HEK293 (cell line): Measurements from ENCODE around the gene PRKAR2B.

ENCODE experiments used
- CTCF ChIA-PET: fragments of 350-600 bp; formaldehyde crosslinking; extraction: SDS; loops from one replicate; lab custom pipeline; 2021; ENCODE audit warnings: antibody characterized with exemption; lab: Yijun Ruan, JAX
- POLR2A ChIA-PET: fragments of 300-600 bp; formaldehyde crosslinking; extraction: SDS; loops from one replicate; lab custom pipeline; 2020; ENCODE audit warnings: antibody characterized with exemption, inconsistent platforms; lab: Yijun Ruan, JAX
- H3K27ac ChIP-seq: fragments of 200-500 bp; sonication (Bioruptor generic); 2 replicates; pipeline ENCODE4 v1.5.1; 2014; ENCODE audit warnings: low read depth, low read length, control low read depth, inconsistent platforms; ENCODE audit errors: extremely low read depth
- H3K36me3 ChIP-seq, 2 experiments: fragments of 200-500 bp in 1 of 2; sonication (Bioruptor generic) in 1 of 2; 1 replicate in 1 of 2; 2 replicates in 1 of 2; pipeline ENCODE4 v1.5.1; 2014 to 2017; ENCODE audit warnings: inconsistent platforms in 2 of 2, low read length in 2 of 2; ENCODE audit not compliant: control insufficient read depth in 2 of 2, insufficient read depth in 1 of 2
- H3K4me1 ChIP-seq: fragments of 200-500 bp; sonication (Bioruptor generic); 2 replicates; pipeline ENCODE4 v1.5.1; 2014; ENCODE audit warnings: mild to moderate bottlenecking, low read length, inconsistent platforms; ENCODE audit not compliant: control insufficient read depth, insufficient read depth
- H3K4me3 ChIP-seq: 2 replicates; pipeline ENCODE4 v1.5.1; 2011; ENCODE audit warnings: low read depth, mild to moderate bottlenecking, control low read depth, low read length, moderate library complexity
- H3K9me3 ChIP-seq: fragments of 200-500 bp; sonication (Bioruptor generic); 2 replicates; pipeline ENCODE4 v1.5.1; 2014; ENCODE audit warnings: low read depth, low read length, inconsistent platforms; ENCODE audit not compliant: control insufficient read depth, insufficient read depth
- KLF7 ChIP-seq: fragments of 450-650 bp; formaldehyde crosslinking; IDR thresholded peaks from 2 replicates; pipeline ENCODE4 v1.5.1; 2016; ENCODE audit warnings: missing biosample characterization, missing genetic modification characterization, borderline replicate concordance
- MEIS1 ChIP-seq: sonication (generic); formaldehyde crosslinking; IDR thresholded peaks from 2 replicates; pipeline ENCODE4 v1.8.1; 2022; ENCODE audit warnings: missing genetic modification reagents, mild to moderate bottlenecking, borderline replicate concordance
- OVOL3 ChIP-seq: fragments of 450-650 bp; formaldehyde crosslinking; IDR thresholded peaks from 2 replicates; pipeline ENCODE4 v1.5.1; 2016; ENCODE audit warnings: missing biosample characterization, missing genetic modification characterization
- SP2 ChIP-seq: fragments of 450-650 bp; formaldehyde crosslinking; IDR thresholded peaks from 2 replicates; pipeline ENCODE4 v1.5.1; 2016; ENCODE audit warnings: missing biosample characterization, missing genetic modification characterization
- ZNF112 ChIP-seq: fragments of 450-650 bp; formaldehyde crosslinking; IDR thresholded peaks from 2 replicates; pipeline ENCODE4 v1.5.0; 2017; ENCODE audit warnings: missing biosample characterization, missing genetic modification characterization
- ZNF16 ChIP-seq: fragments of 450-650 bp; formaldehyde crosslinking; IDR thresholded peaks from 2 replicates; pipeline ENCODE4 v1.5.1; 2016; ENCODE audit warnings: low read depth, missing biosample characterization, missing genetic modification characterization
- ZNF19 ChIP-seq: fragments of 450-650 bp; formaldehyde crosslinking; IDR thresholded peaks from 2 replicates; pipeline ENCODE4; 2016; ENCODE audit warnings: missing biosample characterization, missing genetic modification characterization, low read depth
- ZNF23 ChIP-seq: fragments of 450-650 bp; formaldehyde crosslinking; IDR thresholded peaks from 2 replicates; pipeline ENCODE4 v1.5.1; 2016; ENCODE audit warnings: missing biosample characterization, missing genetic modification characterization, borderline replicate concordance
- ZNF350 ChIP-seq: fragments of 450-650 bp; formaldehyde crosslinking; IDR thresholded peaks from 2 replicates; pipeline ENCODE4 v1.5.0; 2017; ENCODE audit warnings: missing biosample characterization, mild to moderate bottlenecking, missing genetic modification characterization
- ZNF366 ChIP-seq: fragments of 450-650 bp; formaldehyde crosslinking; conservative IDR thresholded peaks from 2 replicates; pipeline ENCODE4 v1.5.1; 2016; ENCODE audit warnings: missing biosample characterization, missing genetic modification characterization
- ZNF426 ChIP-seq: fragments of 450-650 bp; formaldehyde crosslinking; IDR thresholded peaks from 2 replicates; pipeline ENCODE4 v1.5.1; 2017; ENCODE audit warnings: missing biosample characterization, missing genetic modification characterization, mild to moderate bottlenecking, inconsistent platforms, moderate library complexity
- ZNF521 ChIP-seq: fragments of 450-650 bp; formaldehyde crosslinking; IDR thresholded peaks from 2 replicates; pipeline ENCODE4 v1.5.1; 2017; ENCODE audit warnings: missing biosample characterization, mild to moderate bottlenecking, missing genetic modification characterization
- ZNF548 ChIP-seq: fragments of 450-650 bp; formaldehyde crosslinking; IDR thresholded peaks from 2 replicates; pipeline ENCODE4 v1.5.1; 2016; ENCODE audit warnings: missing biosample characterization, missing genetic modification characterization
- ZNF561 ChIP-seq: fragments of 450-650 bp; IDR thresholded peaks from 2 replicates; pipeline ENCODE4 v1.5.1; 2018; ENCODE audit warnings: missing biosample characterization, missing genetic modification characterization, borderline replicate concordance
- ZNF621 ChIP-seq: fragments of 450-650 bp; formaldehyde crosslinking; IDR thresholded peaks from 2 replicates; pipeline ENCODE4 v1.5.1; 2017; ENCODE audit warnings: missing biosample characterization, missing genetic modification characterization
- ZNF624 ChIP-seq: fragments of 450-650 bp; formaldehyde crosslinking; IDR thresholded peaks from 2 replicates; pipeline ENCODE4 v1.5.1; 2017; ENCODE audit warnings: missing biosample characterization, missing genetic modification characterization
- ZNF660 ChIP-seq: fragments of 450-650 bp; IDR thresholded peaks from 2 replicates; pipeline ENCODE4 v1.5.1; 2018; ENCODE audit warnings: missing biosample characterization, mild to moderate bottlenecking, missing genetic modification characterization
- ZNF776 ChIP-seq: fragments of 450-650 bp; formaldehyde crosslinking; IDR thresholded peaks from 2 replicates; pipeline ENCODE4 v1.5.0; 2017; ENCODE audit warnings: missing biosample characterization, missing genetic modification characterization, borderline replicate concordance
- ZSCAN23 ChIP-seq: fragments of 450-650 bp; formaldehyde crosslinking; IDR thresholded peaks from 2 replicates; pipeline ENCODE4 v1.5.1; 2016; ENCODE audit warnings: missing biosample characterization, missing genetic modification characterization
- TF ChIP-seq, protein P1 (sequence below): fragments of 450-650 bp; formaldehyde crosslinking; IDR thresholded peaks from 2 replicates; pipeline ENCODE4 v1.5.1; 2017; ENCODE audit warnings: missing biosample characterization, missing genetic modification characterization
- TF ChIP-seq, protein P2 (sequence below): fragments of 450-650 bp; formaldehyde crosslinking; IDR thresholded peaks from 2 replicates; pipeline ENCODE4 v1.5.1; 2016; ENCODE audit warnings: missing biosample characterization, missing genetic modification characterization
- TF ChIP-seq, protein P3 (sequence below): sonication (generic); formaldehyde crosslinking; IDR thresholded peaks from 2 replicates; pipeline ENCODE4 v1.8.1; 2022; ENCODE audit warnings: mild to moderate bottlenecking, moderate library complexity, missing genetic modification reagents
- TF ChIP-seq, protein P4 (sequence below): fragments of 450-650 bp; formaldehyde crosslinking; IDR thresholded peaks from 2 replicates; pipeline ENCODE4 v1.5.1; 2017; ENCODE audit warnings: missing biosample characterization, missing genetic modification characterization
- TF ChIP-seq, protein P5 (sequence below): fragments of 450-650 bp; formaldehyde crosslinking; IDR thresholded peaks from 2 replicates; pipeline ENCODE4 v1.5.1; 2017; ENCODE audit warnings: missing biosample characterization, missing genetic modification characterization
- TF ChIP-seq, protein P6 (sequence below): fragments of 450-650 bp; formaldehyde crosslinking; IDR thresholded peaks from 2 replicates; pipeline ENCODE4 v1.5.1; 2016; ENCODE audit warnings: missing biosample characterization, missing genetic modification characterization
- TF ChIP-seq, protein P7 (sequence below): fragments of 450-650 bp; formaldehyde crosslinking; IDR thresholded peaks from 2 replicates; pipeline ENCODE4 v1.5.1; 2016; ENCODE audit warnings: missing biosample characterization, missing genetic modification characterization, low read depth

Gene PRKAR2B

DNA sequence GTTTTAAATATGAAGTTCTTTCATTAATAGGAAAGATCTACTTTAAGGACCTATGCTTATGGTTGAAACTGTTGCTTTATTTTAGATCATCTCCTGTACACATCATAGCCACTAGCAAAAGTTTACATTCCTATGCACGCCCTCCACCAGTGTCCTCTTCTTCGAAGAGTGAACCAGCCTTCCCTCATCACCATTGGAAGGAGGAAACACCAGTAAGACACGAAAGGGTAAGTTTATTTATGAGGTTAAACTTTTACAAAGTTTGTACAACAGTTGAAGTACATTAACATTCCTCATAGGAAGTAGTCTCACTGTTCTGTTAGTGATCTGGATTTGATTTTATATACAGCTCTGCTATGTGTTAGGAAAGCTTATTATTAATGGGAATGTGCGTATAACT is 141.2 kb downstream of the PRKAR2B start:
- Histone ChIP-seq H3K27ac (no peak overlapping the region), H3K9me3 (no peaks in the 10 kb centered on the region), H3K4me1 (0 out of 2 replicates have a peak, but pooled peaks cover 2% of the 10 kb centered on the region), H3K36me3 (peaks cover 16 to 48% of the 10 kb centered on the region in 2 experiments), H3K4me3 (no peak overlapping the region)
- ChIA-PET CTCF (no interaction called here), POLR2A (no interaction called here)
- no peak for TF ChIP-seq ZNF548 (tag by site-specific recombination)
- TF ChIP-seq MEIS1 (CRISPR knock-in tag) = no peak
- TF ChIP-seq ZNF112 (tag by site-specific recombination) = no peak
- TF ChIP-seq ZNF776 (tag by site-specific recombination) = no peak
- TF ChIP-seq, protein P1, sequence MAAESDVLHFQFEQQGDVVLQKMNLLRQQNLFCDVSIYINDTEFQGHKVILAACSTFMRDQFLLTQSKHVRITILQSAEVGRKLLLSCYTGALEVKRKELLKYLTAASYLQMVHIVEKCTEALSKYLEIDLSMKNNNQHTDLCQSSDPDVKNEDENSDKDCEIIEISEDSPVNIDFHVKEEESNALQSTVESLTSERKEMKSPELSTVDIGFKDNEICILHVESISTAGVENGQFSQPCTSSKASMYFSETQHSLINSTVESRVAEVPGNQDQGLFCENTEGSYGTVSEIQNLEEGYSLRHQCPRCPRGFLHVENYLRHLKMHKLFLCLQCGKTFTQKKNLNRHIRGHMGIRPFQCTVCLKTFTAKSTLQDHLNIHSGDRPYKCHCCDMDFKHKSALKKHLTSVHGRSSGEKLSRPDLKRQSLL (tag by site-specific recombination) = no peak
- TF ChIP-seq SP2 (tag by site-specific recombination) = no peak
- no peak for TF ChIP-seq ZNF561 (tag by site-specific recombination)
- no peak for TF ChIP-seq OVOL3 (tag by site-specific recombination)
- TF ChIP-seq ZNF16 (tag by site-specific recombination) = no peak
- TF ChIP-seq ZNF621 (tag by site-specific recombination) = no peak
- TF ChIP-seq, protein P2, sequence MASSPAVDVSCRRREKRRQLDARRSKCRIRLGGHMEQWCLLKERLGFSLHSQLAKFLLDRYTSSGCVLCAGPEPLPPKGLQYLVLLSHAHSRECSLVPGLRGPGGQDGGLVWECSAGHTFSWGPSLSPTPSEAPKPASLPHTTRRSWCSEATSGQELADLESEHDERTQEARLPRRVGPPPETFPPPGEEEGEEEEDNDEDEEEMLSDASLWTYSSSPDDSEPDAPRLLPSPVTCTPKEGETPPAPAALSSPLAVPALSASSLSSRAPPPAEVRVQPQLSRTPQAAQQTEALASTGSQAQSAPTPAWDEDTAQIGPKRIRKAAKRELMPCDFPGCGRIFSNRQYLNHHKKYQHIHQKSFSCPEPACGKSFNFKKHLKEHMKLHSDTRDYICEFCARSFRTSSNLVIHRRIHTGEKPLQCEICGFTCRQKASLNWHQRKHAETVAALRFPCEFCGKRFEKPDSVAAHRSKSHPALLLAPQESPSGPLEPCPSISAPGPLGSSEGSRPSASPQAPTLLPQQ = no peak
- no peak for TF ChIP-seq ZSCAN23 (tag by site-specific recombination)
- TF ChIP-seq, protein P3, sequence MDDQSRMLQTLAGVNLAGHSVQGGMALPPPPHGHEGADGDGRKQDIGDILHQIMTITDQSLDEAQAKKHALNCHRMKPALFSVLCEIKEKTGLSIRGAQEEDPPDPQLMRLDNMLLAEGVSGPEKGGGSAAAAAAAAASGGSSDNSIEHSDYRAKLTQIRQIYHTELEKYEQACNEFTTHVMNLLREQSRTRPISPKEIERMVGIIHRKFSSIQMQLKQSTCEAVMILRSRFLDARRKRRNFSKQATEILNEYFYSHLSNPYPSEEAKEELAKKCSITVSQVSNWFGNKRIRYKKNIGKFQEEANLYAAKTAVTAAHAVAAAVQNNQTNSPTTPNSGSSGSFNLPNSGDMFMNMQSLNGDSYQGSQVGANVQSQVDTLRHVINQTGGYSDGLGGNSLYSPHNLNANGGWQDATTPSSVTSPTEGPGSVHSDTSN = no peak
- TF ChIP-seq, protein P4, sequence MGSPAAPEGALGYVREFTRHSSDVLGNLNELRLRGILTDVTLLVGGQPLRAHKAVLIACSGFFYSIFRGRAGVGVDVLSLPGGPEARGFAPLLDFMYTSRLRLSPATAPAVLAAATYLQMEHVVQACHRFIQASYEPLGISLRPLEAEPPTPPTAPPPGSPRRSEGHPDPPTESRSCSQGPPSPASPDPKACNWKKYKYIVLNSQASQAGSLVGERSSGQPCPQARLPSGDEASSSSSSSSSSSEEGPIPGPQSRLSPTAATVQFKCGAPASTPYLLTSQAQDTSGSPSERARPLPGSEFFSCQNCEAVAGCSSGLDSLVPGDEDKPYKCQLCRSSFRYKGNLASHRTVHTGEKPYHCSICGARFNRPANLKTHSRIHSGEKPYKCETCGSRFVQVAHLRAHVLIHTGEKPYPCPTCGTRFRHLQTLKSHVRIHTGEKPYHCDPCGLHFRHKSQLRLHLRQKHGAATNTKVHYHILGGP = no peak
- no peak for TF ChIP-seq ZNF350 (tag by site-specific recombination)
- TF ChIP-seq ZNF426 = no peak
- TF ChIP-seq ZNF23 = no peak
- TF ChIP-seq, protein P5, sequence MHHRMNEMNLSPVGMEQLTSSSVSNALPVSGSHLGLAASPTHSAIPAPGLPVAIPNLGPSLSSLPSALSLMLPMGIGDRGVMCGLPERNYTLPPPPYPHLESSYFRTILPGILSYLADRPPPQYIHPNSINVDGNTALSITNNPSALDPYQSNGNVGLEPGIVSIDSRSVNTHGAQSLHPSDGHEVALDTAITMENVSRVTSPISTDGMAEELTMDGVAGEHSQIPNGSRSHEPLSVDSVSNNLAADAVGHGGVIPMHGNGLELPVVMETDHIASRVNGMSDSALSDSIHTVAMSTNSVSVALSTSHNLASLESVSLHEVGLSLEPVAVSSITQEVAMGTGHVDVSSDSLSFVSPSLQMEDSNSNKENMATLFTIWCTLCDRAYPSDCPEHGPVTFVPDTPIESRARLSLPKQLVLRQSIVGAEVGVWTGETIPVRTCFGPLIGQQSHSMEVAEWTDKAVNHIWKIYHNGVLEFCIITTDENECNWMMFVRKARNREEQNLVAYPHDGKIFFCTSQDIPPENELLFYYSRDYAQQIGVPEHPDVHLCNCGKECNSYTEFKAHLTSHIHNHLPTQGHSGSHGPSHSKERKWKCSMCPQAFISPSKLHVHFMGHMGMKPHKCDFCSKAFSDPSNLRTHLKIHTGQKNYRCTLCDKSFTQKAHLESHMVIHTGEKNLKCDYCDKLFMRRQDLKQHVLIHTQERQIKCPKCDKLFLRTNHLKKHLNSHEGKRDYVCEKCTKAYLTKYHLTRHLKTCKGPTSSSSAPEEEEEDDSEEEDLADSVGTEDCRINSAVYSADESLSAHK (tag by site-specific recombination) = no peak

DNA sequence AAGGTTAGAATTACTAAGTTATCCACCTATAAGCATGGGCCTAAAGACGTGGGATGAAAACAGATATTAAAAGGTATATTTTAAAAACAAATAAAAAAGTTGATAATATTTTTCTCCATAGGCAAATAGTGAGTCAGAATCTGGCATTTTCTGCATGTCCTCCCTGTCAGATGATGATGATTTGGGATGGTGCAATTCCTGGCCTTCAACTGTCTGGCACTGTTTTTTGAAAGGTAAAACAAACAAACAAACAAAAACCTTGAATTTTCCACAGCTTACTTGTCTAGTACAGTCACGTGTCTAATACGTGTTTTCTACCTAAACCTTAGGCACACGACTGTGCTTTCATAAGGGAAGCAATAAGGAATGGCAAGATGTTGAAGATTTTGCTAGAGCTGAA is 141.7 kb downstream of the PRKAR2B start:
- ChIA-PET CTCF (no interaction called here), POLR2A (no interaction called here)
- no peaks in the 10 kb centered on the region for H3K4me1 ChIP-seq
- H3K9me3 ChIP-seq = no peaks in the 10 kb centered on the region
- H3K27ac ChIP-seq = no peak overlapping the region
- H3K4me3 ChIP-seq = no peak overlapping the region
- H3K36me3 ChIP-seq = peaks cover 16 to 51% of the 10 kb centered on the region in 2 experiments
- TF ChIP-seq KLF7 (tag by site-specific recombination) (no peak), ZNF366 (no peak), ZNF19 (tag by site-specific recombination) (no peak), ZNF426 (no peak), ZNF660 (no peak), ZNF624 (tag by site-specific recombination) (no peak), ZNF521 (tag by site-specific recombination) (no peak)
- TF ChIP-seq, protein P6, sequence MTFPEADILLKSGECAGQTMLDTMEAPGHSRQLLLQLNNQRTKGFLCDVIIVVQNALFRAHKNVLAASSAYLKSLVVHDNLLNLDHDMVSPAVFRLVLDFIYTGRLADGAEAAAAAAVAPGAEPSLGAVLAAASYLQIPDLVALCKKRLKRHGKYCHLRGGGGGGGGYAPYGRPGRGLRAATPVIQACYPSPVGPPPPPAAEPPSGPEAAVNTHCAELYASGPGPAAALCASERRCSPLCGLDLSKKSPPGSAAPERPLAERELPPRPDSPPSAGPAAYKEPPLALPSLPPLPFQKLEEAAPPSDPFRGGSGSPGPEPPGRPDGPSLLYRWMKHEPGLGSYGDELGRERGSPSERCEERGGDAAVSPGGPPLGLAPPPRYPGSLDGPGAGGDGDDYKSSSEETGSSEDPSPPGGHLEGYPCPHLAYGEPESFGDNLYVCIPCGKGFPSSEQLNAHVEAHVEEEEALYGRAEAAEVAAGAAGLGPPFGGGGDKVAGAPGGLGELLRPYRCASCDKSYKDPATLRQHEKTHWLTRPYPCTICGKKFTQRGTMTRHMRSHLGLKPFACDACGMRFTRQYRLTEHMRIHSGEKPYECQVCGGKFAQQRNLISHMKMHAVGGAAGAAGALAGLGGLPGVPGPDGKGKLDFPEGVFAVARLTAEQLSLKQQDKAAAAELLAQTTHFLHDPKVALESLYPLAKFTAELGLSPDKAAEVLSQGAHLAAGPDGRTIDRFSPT (tag by site-specific recombination) = no peak
- TF ChIP-seq, protein P7, sequence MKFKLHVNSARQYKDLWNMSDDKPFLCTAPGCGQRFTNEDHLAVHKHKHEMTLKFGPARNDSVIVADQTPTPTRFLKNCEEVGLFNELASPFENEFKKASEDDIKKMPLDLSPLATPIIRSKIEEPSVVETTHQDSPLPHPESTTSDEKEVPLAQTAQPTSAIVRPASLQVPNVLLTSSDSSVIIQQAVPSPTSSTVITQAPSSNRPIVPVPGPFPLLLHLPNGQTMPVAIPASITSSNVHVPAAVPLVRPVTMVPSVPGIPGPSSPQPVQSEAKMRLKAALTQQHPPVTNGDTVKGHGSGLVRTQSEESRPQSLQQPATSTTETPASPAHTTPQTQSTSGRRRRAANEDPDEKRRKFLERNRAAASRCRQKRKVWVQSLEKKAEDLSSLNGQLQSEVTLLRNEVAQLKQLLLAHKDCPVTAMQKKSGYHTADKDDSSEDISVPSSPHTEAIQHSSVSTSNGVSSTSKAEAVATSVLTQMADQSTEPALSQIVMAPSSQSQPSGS = no peak
